NCI-H1417 (cell line): Measurements from ENCODE around the gene DHX32.

ENCODE experiments used
- DNase-seq, 3 experiments: peaks; one replicate each; lab custom pipeline; 2025; lab: John Stamatoyannopoulos, UW

DHX32 gene

GRCh38 chr10:125802739-125803138 is 78.4 kb downstream of the DHX32 start:
- DNase-seq, result no peak

GRCh38 chr10:125802131-125802530 is 79.0 kb downstream of the DHX32 start:
- no peak for DNase-seq

DNA sequence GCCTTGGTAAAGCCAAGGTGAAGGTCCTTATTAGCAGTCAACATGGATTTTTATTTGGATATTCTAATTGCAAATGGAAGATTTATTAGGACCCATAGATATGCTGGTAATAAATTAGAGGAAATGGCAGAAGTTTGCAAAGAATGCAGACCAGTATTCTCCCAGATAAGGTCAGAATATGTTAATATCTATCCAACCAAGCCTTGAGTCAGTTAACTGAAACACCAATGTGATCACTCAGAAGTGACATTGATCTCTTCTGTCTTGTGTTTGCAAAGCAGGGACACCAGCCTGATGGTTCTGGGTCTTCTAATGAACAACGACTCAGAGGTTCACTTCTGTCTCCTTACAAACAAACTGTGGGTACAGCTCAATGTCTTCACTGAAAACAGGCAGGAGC is 79.5 kb downstream of the DHX32 start:
- DNase-seq, result no peak

- DNase-seq, result no peak
Observed at GRCh38 chr10:125799451-125800182, 81.5 kb downstream of the DHX32 start.

GRCh38 chr10:125797994-125798662 is 83.0 kb downstream of the DHX32 start:
- DNase-seq, result no peak

DNA sequence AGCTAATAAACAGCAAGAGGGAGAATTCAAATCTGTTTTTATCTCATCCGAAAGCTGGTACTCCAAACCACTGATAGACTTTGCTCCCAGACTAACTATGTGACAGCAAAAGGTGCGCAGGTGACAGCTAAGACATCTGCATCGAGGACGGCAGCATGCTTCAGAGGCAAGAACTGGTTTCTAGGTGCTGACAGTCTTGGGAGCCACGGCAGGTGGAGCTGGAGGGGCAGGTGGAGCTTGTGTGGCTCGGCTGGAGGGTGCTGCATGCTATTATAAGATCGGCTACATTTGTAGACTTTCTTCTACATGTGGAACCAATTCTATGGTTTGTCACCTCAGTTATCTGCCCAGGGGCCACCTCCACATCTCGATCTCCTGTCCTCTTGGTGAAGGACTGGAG is 83.7 kb downstream of the DHX32 start:
- no peak for DNase-seq

GRCh38 chr10:125795637-125796190 is 85.4 kb downstream of the DHX32 start:
- no peak for DNase-seq

DNA sequence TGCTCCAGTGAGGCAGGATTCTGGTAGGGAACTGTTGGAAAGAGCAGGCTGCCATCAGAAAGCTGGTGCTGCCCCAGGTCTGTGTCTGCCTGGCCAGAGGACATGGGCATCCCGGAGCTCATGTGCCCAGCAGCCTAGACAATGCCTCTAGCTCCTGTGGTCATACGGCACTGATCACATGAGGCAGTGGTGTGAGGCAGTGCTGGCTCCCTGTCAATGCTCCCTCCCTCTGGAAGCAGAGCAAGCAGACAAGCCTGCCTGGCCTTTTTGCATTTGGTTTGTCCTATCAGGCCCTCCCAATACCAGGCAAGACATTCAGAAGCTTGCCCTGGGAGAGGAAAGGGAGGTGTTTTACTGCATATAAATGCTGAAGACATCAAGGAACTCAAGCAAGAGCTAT is 86.0 kb downstream of the DHX32 start:
- no peak for DNase-seq

DNA sequence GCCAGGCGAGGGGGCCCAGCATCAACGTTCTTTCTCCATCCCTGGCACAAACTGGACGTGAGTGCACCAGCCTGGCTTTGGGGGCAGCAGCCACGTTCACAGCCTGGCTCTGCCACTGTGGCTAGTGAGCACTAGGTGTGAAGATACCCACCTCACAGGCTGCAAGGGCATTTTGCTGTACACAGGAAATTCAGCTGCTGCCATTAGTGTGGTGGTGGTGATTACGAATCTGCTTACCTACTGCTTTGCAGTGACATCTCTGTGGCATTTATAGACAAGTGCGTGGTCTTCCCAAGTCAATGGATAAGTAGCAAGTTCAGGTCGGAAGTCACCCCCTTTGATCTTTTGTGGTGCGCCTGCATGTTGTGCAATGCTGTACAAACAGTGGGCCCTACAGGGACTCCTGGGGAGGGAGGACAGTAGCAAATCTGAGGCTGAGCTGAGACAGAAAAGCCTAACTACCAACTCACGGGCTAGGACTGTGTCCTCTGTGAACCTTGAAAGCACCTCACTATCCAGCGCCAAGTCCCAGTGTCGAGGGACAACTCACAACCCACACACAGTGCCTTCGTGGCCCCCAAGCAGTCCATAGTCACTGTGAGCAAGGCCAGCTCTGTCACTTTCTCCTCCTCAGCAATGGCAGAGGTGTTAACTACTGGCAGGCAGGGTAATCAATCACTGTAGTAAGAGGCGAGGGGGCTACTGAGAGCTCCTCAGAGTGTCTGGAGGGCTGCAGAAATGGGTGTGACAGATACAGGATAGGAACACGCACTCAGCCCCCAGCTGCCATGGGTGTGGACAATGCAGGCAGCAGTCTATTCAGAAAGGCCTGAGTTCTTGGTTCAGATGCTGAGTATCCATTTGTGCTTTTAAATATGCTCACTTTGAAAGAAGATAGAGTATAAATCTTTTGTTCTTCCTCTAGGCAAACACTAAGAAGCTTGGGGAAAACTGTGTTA is 88.5 kb downstream of the DHX32 start:
- no peak for DNase-seq

DNA sequence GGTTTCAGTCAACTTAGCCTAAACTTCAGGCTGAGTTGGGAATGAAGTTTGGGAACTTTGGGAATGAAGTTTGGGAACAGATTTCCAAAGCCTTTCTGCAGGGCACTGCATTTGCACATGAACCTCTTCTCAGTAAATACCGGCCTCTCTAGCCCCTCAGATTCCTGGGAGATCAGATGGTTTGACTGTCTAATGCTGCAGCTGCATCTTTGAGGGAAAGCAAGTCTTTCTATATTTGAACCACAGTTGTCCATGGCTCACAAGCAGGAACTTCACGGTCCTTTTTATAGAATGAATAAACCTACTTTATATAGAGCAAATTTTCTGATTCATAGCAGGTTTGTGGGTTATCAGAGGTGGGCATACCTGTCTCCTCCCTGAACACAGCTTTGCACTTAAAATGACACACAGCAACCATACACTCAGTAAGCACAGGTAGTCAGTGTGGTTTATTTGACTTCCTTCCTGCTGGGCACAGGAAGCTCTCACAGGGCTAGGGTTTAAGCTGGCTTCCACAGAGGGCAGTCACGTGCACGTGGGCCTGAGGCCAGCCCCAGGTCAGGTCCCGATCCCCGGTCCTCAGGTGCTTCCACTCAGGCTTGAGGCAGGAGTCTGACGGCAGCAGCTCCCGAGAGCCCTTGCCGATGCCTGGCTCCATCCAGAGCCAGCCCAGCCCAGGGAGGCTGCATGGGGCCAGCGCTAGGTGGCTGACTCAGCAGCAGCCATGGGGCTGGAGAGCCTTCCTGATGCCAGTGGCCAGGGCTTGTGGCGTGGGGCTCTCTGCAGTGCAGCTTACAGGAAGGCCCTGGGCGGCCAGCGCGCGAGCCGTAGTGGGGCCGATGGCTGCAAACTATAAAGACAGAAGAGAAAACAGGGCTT is 92.7 kb downstream of the DHX32 start:
- DNase-seq, result no peak
